SH-SY5Y (cell line): ENCODE results near the gene PLEKHO2.

ENCODE experiments used
- GATA2 ChIP-seq: IDR thresholded peaks from 2 replicates; pipeline ENCODE4 v1.6.1; 2011; ENCODE audit warnings: mild to moderate bottlenecking, low read depth, low read length
- GATA3 ChIP-seq: IDR thresholded peaks from 2 replicates; pipeline ENCODE4 v1.6.1; 2011; ENCODE audit warnings: low read depth, mild to moderate bottlenecking, low read length, moderate library complexity

DNA sequence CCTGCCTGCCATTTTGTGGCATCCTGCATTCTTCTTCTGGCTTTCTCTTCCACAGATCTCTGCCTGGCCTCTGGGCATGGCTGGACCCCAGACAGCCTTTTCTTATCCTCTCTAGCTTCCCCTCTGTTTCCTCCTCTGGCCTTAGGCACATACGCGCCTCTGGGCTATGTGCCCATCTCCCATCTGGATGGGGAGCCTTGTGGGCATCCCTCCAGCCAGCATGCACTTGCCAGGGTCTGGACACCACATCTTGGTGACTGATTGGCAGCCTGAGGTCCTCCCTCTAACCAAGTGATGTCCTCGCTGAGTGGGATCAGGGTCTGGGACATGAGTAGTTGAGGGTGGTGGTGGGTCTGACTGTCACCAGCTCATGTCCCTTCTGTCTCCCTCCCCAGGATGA lies 12.8 kb downstream of the PLEKHO2 start:
- no peak for TF ChIP-seq GATA2
- no peak for TF ChIP-seq GATA3
